DOHH2 (cell line): ENCODE data around the gene FXYD3.

Source experiments
- H3F3A ChIP-seq: fragments of 200-600 bp; sonication (generic), shearing (Covaris generic); 2 replicates; pipeline ENCODE4 v1.6.0; 2016; ENCODE audit warnings: antibody characterized with exemption, mild to moderate bottlenecking; ENCODE audit not compliant: control insufficient read depth, insufficient read depth
- H3K27ac ChIP-seq: fragments of 200-600 bp; sonication (generic); 2 replicates; pipeline ENCODE4 v1.5.1; 2014; ENCODE audit warnings: low read depth, mild to moderate bottlenecking, low read length, moderate library complexity
- H3K27me3 ChIP-seq: fragments of 200-600 bp; sonication (generic); 2 replicates; pipeline ENCODE4 v1.6.1; 2014; ENCODE audit warnings: mild to moderate bottlenecking, low read length, mixed read lengths; ENCODE audit not compliant: control insufficient read depth
- H3K36me3 ChIP-seq: fragments of 200-600 bp; sonication (generic); 2 replicates; pipeline ENCODE4 v1.6.1; 2014; ENCODE audit warnings: mild to moderate bottlenecking, low read length, moderate library complexity, mixed read lengths; ENCODE audit not compliant: control insufficient read depth
- H3K4me1 ChIP-seq: fragments of 200-600 bp; sonication (generic); 2 replicates; pipeline ENCODE4 v1.6.1; 2014; ENCODE audit warnings: mild to moderate bottlenecking, low read length, mixed read lengths; ENCODE audit not compliant: control insufficient read depth
- H3K4me2 ChIP-seq: fragments of 200-600 bp; sonication (generic); 2 replicates; pipeline ENCODE4 v1.6.0; 2014; ENCODE audit warnings: mild to moderate bottlenecking, low read length, moderate library complexity
- H3K4me3 ChIP-seq: fragments of 200-600 bp; sonication (generic); 2 replicates; pipeline ENCODE4 v1.5.1; 2014; ENCODE audit warnings: mild to moderate bottlenecking, low read length, mixed read lengths
- H3K79me2 ChIP-seq: fragments of 200-600 bp; sonication (generic); 2 replicates; pipeline ENCODE4 v1.6.1; 2014; ENCODE audit warnings: mild to moderate bottlenecking, low read length, mixed read lengths; ENCODE audit not compliant: control insufficient read depth
- H3K9me2 ChIP-seq: fragments of 200-600 bp; sonication (generic); replicated peaks from 2 replicates; pipeline ENCODE4 v1.6.1; 2014; ENCODE audit warnings: mild to moderate bottlenecking, low read length, mixed read lengths; ENCODE audit not compliant: control insufficient read depth
- H3K9me3 ChIP-seq: fragments of 200-600 bp; sonication (generic); 2 replicates; pipeline ENCODE4 v1.6.1; 2014; ENCODE audit warnings: antibody characterized with exemption, low read length, mixed read lengths; ENCODE audit not compliant: control insufficient read depth, insufficient read depth
- H4K20me1 ChIP-seq: fragments of 200-600 bp; sonication (generic); 2 replicates; pipeline ENCODE4 v1.6.0; 2014; ENCODE audit warnings: low read depth, mild to moderate bottlenecking, antibody characterized with exemption, low read length, moderate library complexity; ENCODE audit not compliant: control insufficient read depth, insufficient read depth
- CTCF ChIP-seq: fragments of 200-600 bp; sonication (generic); IDR thresholded peaks from one replicate; pipeline ENCODE4 v1.5.1; 2014; ENCODE audit warnings: antibody characterized with exemption, mild to moderate bottlenecking, low read depth, low read length; ENCODE audit not compliant: poor library complexity, severe bottlenecking
- EZH2phosphoT487 ChIP-seq: fragments of 200-600 bp; sonication (generic); IDR thresholded peaks from 2 replicates; pipeline ENCODE4 v1.6.1; 2017; ENCODE audit warnings: borderline replicate concordance, mild to moderate bottlenecking, antibody characterized with exemption, low read length, moderate library complexity, mixed read lengths

The FXYD3 gene

GRCh38 chr19:35159606-35160005 lies 44.0 kb downstream of the FXYD3 start:
- peaks cover 12% of the 10 kb centered on the region for H3K4me1 ChIP-seq
- peaks cover 14% of the 10 kb centered on the region for H3K79me2 ChIP-seq
- no peaks in the 10 kb centered on the region for H3K9me3 ChIP-seq
- H3K36me3 ChIP-seq: peaks cover 66% of the 10 kb centered on the region
- no peak for TF ChIP-seq CTCF
- no peak for TF ChIP-seq EZH2phosphoT487
- no peaks in the 10 kb centered on the region for H3K27me3 ChIP-seq
- no peaks in the 10 kb centered on the region for H3K9me2 ChIP-seq
- H4K20me1 ChIP-seq: no peaks in the 10 kb centered on the region
- H3K4me2 ChIP-seq: no peak overlapping the region
- H3K4me3 ChIP-seq: no peak overlapping the region
- no peaks in the 10 kb centered on the region for H3F3A ChIP-seq
- H3K27ac ChIP-seq: no peak overlapping the region

GRCh38 chr19:35160629-35161433 lies 45.2 kb downstream of the FXYD3 start:
- Histone ChIP-seq H4K20me1 (no peaks in the 10 kb centered on the region), H3K4me2 (no peak overlapping the region), H3K36me3 (peaks cover 60% of the 10 kb centered on the region), H3K4me3 (no peak overlapping the region), H3K79me2 (peaks cover 2% of the 10 kb centered on the region), H3K27me3 (no peaks in the 10 kb centered on the region), H3K9me3 (no peaks in the 10 kb centered on the region), H3K9me2 (no peaks in the 10 kb centered on the region), H3K27ac (no peak overlapping the region), H3K4me1 (peaks cover 7% of the 10 kb centered on the region), H3F3A (no peaks in the 10 kb centered on the region)
- TF ChIP-seq CTCF: no peak
- no peak for TF ChIP-seq EZH2phosphoT487

GRCh38 chr19:35161434-35161743 lies 45.8 kb downstream of the FXYD3 start:
- TF ChIP-seq EZH2phosphoT487 (no peak), CTCF (no peak)
- no peaks in the 10 kb centered on the region for H3K27me3 ChIP-seq
- H3K9me3 ChIP-seq: no peaks in the 10 kb centered on the region
- H3K9me2 ChIP-seq: no peaks in the 10 kb centered on the region
- H3K4me1 ChIP-seq: peaks cover 3% of the 10 kb centered on the region
- no peaks in the 10 kb centered on the region for H3F3A ChIP-seq
- H4K20me1 ChIP-seq: no peaks in the 10 kb centered on the region
- no peak overlapping the region for H3K27ac ChIP-seq
- H3K79me2 ChIP-seq: no peaks in the 10 kb centered on the region
- H3K4me2 ChIP-seq: no peak overlapping the region
- no peak overlapping the region for H3K4me3 ChIP-seq
- H3K36me3 ChIP-seq: peaks cover 64% of the 10 kb centered on the region
